ENCODE results near the gene TALDO1. TPM values are rescaled to one million over a fixed set of nuclear protein-coding genes. Genes with fewer than 3 reads are reported as not detected.
A peak's percentile ranks its signal among the peaks of the same experiment; 100 is the strongest.

Gene TALDO1
- total and polyA plus RNA-seq, 2 of the 8 experiments (the other 6 are each of a cell fraction or from before 2014, with no cell fraction given): 265 to 308 TPM

GRCh38 chr11:726278-727220, 20.7 kb upstream of the TALDO1 start (continued):
- TF ChIP-seq SIN3A (conservative IDR thresholded peaks at IDR 0.05 in 1 of 2, IDR thresholded peaks at IDR 0.05 in 1 of 2; ENCODE audit: low read depth in 1 of 2, low read length in 2 of 2) (no peak), KDM1A (IDR thresholded peaks at IDR 0.05; ENCODE audit: borderline replicate concordance, low read length) (no peak), MAX (IDR thresholded peaks at IDR 0.05) (peak; percentile 70), MAFK (IDR thresholded peaks at IDR 0.05; ENCODE audit: low read depth, low read length) (no peak), RNF2 (IDR thresholded peaks at IDR 0.05; ENCODE audit: borderline replicate concordance, low read depth, low read length, missing control alignments, poor library complexity, severe bottlenecking) (no peak), E2F6 (IDR thresholded peaks at IDR 0.05) (peak; percentile 47; the same call in 1 of the 2 replicates), JUN (IDR thresholded peaks at IDR 0.05; ENCODE audit: low read depth, low read length) (no peak), SAP30 (IDR thresholded peaks at IDR 0.05; ENCODE audit: insufficient read depth, insufficient replicate concordance, low read length) (no peak), SIX5 (IDR thresholded peaks at IDR 0.05; ENCODE audit: low read depth, low read length) (no peak), PHF8 (conservative IDR thresholded peaks at IDR 0.05; ENCODE audit: low read depth, low read length) (no peak), EZH2 (IDR thresholded peaks at IDR 0.05; ENCODE audit: low read depth, low read length, severe bottlenecking) (no peak), GABPA (IDR thresholded peaks at IDR 0.05; ENCODE audit: borderline replicate concordance, insufficient read depth, low read length) (0 out of 2 replicates have a peak, but pooled peaks have one; percentile 28)

All from H1 (cell line).